ENCODE data around the gene CCL13. TPM values are rescaled to one million over a fixed set of nuclear protein-coding genes. Genes with fewer than 3 reads are reported as not detected.

The CCL13 gene
- total and polyA plus RNA-seq, 2 of the 8 experiments (the other 6 are each of a cell fraction or from before 2014, with no cell fraction given), result not detected

DNA sequence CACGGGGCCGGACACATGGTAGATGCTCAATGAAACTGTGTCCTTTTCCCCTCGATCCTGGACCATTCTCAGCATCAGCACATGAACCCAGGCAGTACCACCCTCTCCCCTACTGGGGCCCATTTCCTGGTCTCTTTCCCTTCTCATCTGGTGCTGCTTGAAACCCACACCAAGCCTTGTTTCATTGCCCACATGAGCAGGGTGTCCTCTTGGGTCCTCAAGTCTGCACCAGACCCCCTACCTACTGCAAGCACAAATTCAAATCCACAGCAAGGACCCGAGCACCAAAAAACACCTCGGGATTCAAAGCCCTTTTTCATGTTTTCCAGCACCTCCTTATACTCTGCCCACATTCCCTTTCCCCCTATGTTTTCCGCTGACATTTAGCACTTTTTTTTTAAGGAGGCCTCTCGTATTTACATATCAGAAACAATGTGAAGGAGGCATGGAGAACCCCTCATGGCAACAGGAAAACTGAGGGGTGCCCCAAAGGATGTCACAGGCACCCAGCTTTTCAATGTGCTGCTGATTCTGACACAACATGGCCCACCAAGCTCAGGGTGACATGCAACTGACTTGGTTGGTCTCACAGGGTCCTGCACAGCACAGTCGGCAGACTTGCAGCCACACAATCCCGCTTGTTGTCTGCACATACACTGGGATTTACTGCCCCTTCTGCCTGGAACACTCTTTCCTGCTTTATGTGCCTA lies 11.4 kb downstream of the CCL13 start (continued):
- TF ChIP-seq, protein P1, sequence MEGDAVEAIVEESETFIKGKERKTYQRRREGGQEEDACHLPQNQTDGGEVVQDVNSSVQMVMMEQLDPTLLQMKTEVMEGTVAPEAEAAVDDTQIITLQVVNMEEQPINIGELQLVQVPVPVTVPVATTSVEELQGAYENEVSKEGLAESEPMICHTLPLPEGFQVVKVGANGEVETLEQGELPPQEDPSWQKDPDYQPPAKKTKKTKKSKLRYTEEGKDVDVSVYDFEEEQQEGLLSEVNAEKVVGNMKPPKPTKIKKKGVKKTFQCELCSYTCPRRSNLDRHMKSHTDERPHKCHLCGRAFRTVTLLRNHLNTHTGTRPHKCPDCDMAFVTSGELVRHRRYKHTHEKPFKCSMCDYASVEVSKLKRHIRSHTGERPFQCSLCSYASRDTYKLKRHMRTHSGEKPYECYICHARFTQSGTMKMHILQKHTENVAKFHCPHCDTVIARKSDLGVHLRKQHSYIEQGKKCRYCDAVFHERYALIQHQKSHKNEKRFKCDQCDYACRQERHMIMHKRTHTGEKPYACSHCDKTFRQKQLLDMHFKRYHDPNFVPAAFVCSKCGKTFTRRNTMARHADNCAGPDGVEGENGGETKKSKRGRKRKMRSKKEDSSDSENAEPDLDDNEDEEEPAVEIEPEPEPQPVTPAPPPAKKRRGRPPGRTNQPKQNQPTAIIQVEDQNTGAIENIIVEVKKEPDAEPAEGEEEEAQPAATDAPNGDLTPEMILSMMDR (IDR thresholded peaks at IDR 0.05; ENCODE audit: control extremely low read depth in 1 of 3, insufficient read depth in 1 of 3, low read depth in 1 of 3, low read length in 3 of 3), result no peak
